ENCODE measurements around the gene MARCO.
"Not testable (repeated sequence)": the region's sequence is repeated elsewhere in the genome, so short reads cannot be mapped to it uniquely, and the experiment has no call there.

Gene MARCO

GRCh38 chr2:118992740-118993391 lies 50.9 kb downstream of the MARCO start:
- DNase-seq, result no peak
- Mint-ChIP-seq H3K27me3 (no peaks in the 10 kb centered on the region), H3K36me3 (ENCODE audit: low read depth) (no peaks in the 10 kb centered on the region), H3K4me3 (no peak overlapping the region), H3K4me1 (ENCODE audit: low read depth) (peaks cover 14% of the 10 kb centered on the region), H3K27ac (no peak overlapping the region), H3K9me3 (no peaks in the 10 kb centered on the region)

GRCh38 chr2:118993392-118993752 lies 51.4 kb downstream of the MARCO start:
- Mint-ChIP-seq H3K27me3 (no peaks in the 10 kb centered on the region), H3K27ac (no peak overlapping the region), H3K9me3 (no peaks in the 10 kb centered on the region), H3K4me3 (no peak overlapping the region), H3K36me3 (ENCODE audit: low read depth) (no peaks in the 10 kb centered on the region), H3K4me1 (ENCODE audit: low read depth) (peaks cover 14% of the 10 kb centered on the region)
- no peak for DNase-seq

GRCh38 chr2:118994172-118994700 lies 52.2 kb downstream of the MARCO start:
- H3K9me3 Mint-ChIP-seq, result no peaks in the 10 kb centered on the region

GRCh38 chr2:118994778-118995177 lies 52.8 kb downstream of the MARCO start:
- no peak overlapping the region for H3K27ac Mint-ChIP-seq
- no peak for DNase-seq
- H3K9me3 Mint-ChIP-seq, result no peaks in the 10 kb centered on the region
- H3K4me3 Mint-ChIP-seq, result no peak overlapping the region
- peaks cover 14% of the 10 kb centered on the region for H3K4me1 Mint-ChIP-seq (ENCODE audit: low read depth)
- H3K36me3 Mint-ChIP-seq (ENCODE audit: low read depth), result no peaks in the 10 kb centered on the region
- no peaks in the 10 kb centered on the region for H3K27me3 Mint-ChIP-seq

More at GRCh38 chr2:118994172-118994700, 52.2 kb downstream of the MARCO start:
- Mint-ChIP-seq H3K36me3 (ENCODE audit: low read depth) (no peaks in the 10 kb centered on the region), H3K4me3 (no peak overlapping the region), H3K4me1 (ENCODE audit: low read depth) (peaks cover 14% of the 10 kb centered on the region), H3K27ac (no peak overlapping the region), H3K27me3 (no peaks in the 10 kb centered on the region)
- no peak for DNase-seq

- H3K36me3 Mint-ChIP-seq (ENCODE audit: low read depth); H3K27ac Mint-ChIP-seq; H3K9me3 Mint-ChIP-seq; H3K4me3 Mint-ChIP-seq; DNase-seq; H3K27me3 Mint-ChIP-seq; H3K4me1 Mint-ChIP-seq (ENCODE audit: low read depth): not testable (repeated sequence)
Observed at GRCh38 chr2:119003856-119004255, 61.9 kb downstream of the MARCO start.

- no peaks in the 10 kb centered on the region for H3K4me1 Mint-ChIP-seq (ENCODE audit: low read depth)
- peaks cover 6% of the 10 kb centered on the region for H3K27me3 Mint-ChIP-seq
- H3K27ac Mint-ChIP-seq, result no peak overlapping the region
- no peak overlapping the region for H3K4me3 Mint-ChIP-seq
- H3K9me3 Mint-ChIP-seq, result peaks cover 5% of the 10 kb centered on the region
- no peaks in the 10 kb centered on the region for H3K36me3 Mint-ChIP-seq (ENCODE audit: low read depth)
- DNase-seq, result no peak
Observed at GRCh38 chr2:119004602-119005001, 62.6 kb downstream of the MARCO start.

GRCh38 chr2:119005051-119005450 lies 63.1 kb downstream of the MARCO start:
- no peaks in the 10 kb centered on the region for H3K4me1 Mint-ChIP-seq (ENCODE audit: low read depth)
- no peaks in the 10 kb centered on the region for H3K36me3 Mint-ChIP-seq (ENCODE audit: low read depth)
- H3K9me3 Mint-ChIP-seq, result peaks cover 5% of the 10 kb centered on the region
- H3K4me3 Mint-ChIP-seq, result no peak overlapping the region
- H3K27ac Mint-ChIP-seq, result no peak overlapping the region
- peaks cover 10% of the 10 kb centered on the region for H3K27me3 Mint-ChIP-seq
- DNase-seq, result no peak

GRCh38 chr2:119005555-119005954 lies 63.6 kb downstream of the MARCO start:
- Mint-ChIP-seq H3K4me1 (ENCODE audit: low read depth) (no peaks in the 10 kb centered on the region), H3K36me3 (ENCODE audit: low read depth) (no peaks in the 10 kb centered on the region), H3K27ac (no peak overlapping the region), H3K9me3 (peaks cover 5% of the 10 kb centered on the region), H3K4me3 (no peak overlapping the region), H3K27me3 (peaks cover 13% of the 10 kb centered on the region)
- no peak for DNase-seq

- Mint-ChIP-seq H3K27ac (no peak overlapping the region), H3K9me3 (peaks cover 5% of the 10 kb centered on the region), H3K4me1 (ENCODE audit: low read depth) (no peaks in the 10 kb centered on the region)
Observed at GRCh38 chr2:119006441-119006840, 64.4 kb downstream of the MARCO start.

GRCh38 chr2:119008108-119008507 lies 66.1 kb downstream of the MARCO start:
- Mint-ChIP-seq H3K4me1 (ENCODE audit: low read depth) (peaks cover 2% of the 10 kb centered on the region), H3K27ac (no peak overlapping the region), H3K4me3 (no peak overlapping the region), H3K9me3 (no peaks in the 10 kb centered on the region), H3K36me3 (ENCODE audit: low read depth) (no peaks in the 10 kb centered on the region), H3K27me3 (peaks cover 28% of the 10 kb centered on the region)
- DNase-seq, result no peak

More at GRCh38 chr2:119006441-119006840, 64.4 kb downstream of the MARCO start:
- Mint-ChIP-seq H3K36me3 (ENCODE audit: low read depth) (no peaks in the 10 kb centered on the region), H3K4me3 (no peak overlapping the region), H3K27me3 (peaks cover 20% of the 10 kb centered on the region)
- no peak for DNase-seq

- no peak for DNase-seq
- Mint-ChIP-seq H3K27ac (no peak overlapping the region), H3K9me3 (no peaks in the 10 kb centered on the region), H3K36me3 (ENCODE audit: low read depth) (no peaks in the 10 kb centered on the region), H3K4me3 (no peak overlapping the region), H3K27me3 (peaks cover 28% of the 10 kb centered on the region), H3K4me1 (ENCODE audit: low read depth) (peaks cover 2% of the 10 kb centered on the region)
Observed at GRCh38 chr2:119009110-119009509, 67.1 kb downstream of the MARCO start.

GRCh38 chr2:119010336-119010735 lies 68.3 kb downstream of the MARCO start:
- Mint-ChIP-seq H3K27me3 (peaks cover 28% of the 10 kb centered on the region), H3K36me3 (ENCODE audit: low read depth) (no peaks in the 10 kb centered on the region), H3K4me3 (no peak overlapping the region), H3K27ac (no peak overlapping the region), H3K4me1 (ENCODE audit: low read depth) (peaks cover 2% of the 10 kb centered on the region), H3K9me3 (no peaks in the 10 kb centered on the region)
- DNase-seq, result no peak

GRCh38 chr2:119011162-119011909 lies 69.3 kb downstream of the MARCO start:
- H3K27me3 Mint-ChIP-seq, result peaks cover 28% of the 10 kb centered on the region
- DNase-seq, result no peak
- H3K9me3 Mint-ChIP-seq, result no peaks in the 10 kb centered on the region
- no peaks in the 10 kb centered on the region for H3K36me3 Mint-ChIP-seq (ENCODE audit: low read depth)
- no peak overlapping the region for H3K4me3 Mint-ChIP-seq
- peaks cover 2% of the 10 kb centered on the region for H3K4me1 Mint-ChIP-seq (ENCODE audit: low read depth)
- no peak overlapping the region for H3K27ac Mint-ChIP-seq

GRCh38 chr2:119011910-119012209 lies 69.9 kb downstream of the MARCO start:
- no peaks in the 10 kb centered on the region for H3K36me3 Mint-ChIP-seq (ENCODE audit: low read depth)
- H3K27ac Mint-ChIP-seq, result no peak overlapping the region
- no peak for DNase-seq
- H3K27me3 Mint-ChIP-seq, result peaks cover 28% of the 10 kb centered on the region
- H3K4me1 Mint-ChIP-seq (ENCODE audit: low read depth), result peaks cover 2% of the 10 kb centered on the region
- no peak overlapping the region for H3K4me3 Mint-ChIP-seq
- H3K9me3 Mint-ChIP-seq, result no peaks in the 10 kb centered on the region
